K562 (cell line): ENCODE measurements around the gene FOLR2.

ENCODE experiments used
- EZH2 ChIP-seq: IDR thresholded peaks from 2 replicates; pipeline ENCODE4 v1.6.1; 2012; ENCODE audit warnings: low read depth, mild to moderate bottlenecking, inconsistent platforms, low read length, borderline replicate concordance
- NEUROD1 ChIP-seq: fragments of 150-350 bp; IDR thresholded peaks from 2 replicates; pipeline ENCODE4 v1.6.1; 2014; ENCODE audit warnings: borderline replicate concordance, low read length, low read depth; ENCODE audit not compliant: partially characterized antibody
- NR3C1 ChIP-seq: sonication (generic); formaldehyde crosslinking; IDR thresholded peaks from 2 replicates; pipeline ENCODE4 v1.8.1; 2022; ENCODE audit warnings: missing genetic modification reagents
- PHB2 ChIP-seq: fragments of 450-650 bp; IDR thresholded peaks from 2 replicates; pipeline ENCODE4 v1.6.1; 2017; ENCODE audit warnings: low read depth
- SRF ChIP-seq, 2 experiments: fragments of 250-450, 450-650 bp in 1 of 2; sonication (Bioruptor Pico) in 1 of 2; sonication (generic) in 1 of 2; formaldehyde crosslinking; IDR thresholded peaks; 2 replicates each; pipeline versions ENCODE4 v1.5.0 to v1.5.1; 2020 to 2022; ENCODE audit warnings: mild to moderate bottlenecking in 1 of 2, missing genetic modification reagents in 1 of 2
- TEAD4 ChIP-seq, 2 experiments: sonication (generic) in 1 of 2; formaldehyde crosslinking in 1 of 2; IDR thresholded peaks; 2 replicates each; pipeline versions ENCODE4 v1.6.1 to v1.8.0; 2012 to 2022; ENCODE audit warnings: borderline replicate concordance in 1 of 2, inconsistent platforms in 1 of 2, low read length in 1 of 2, mild to moderate bottlenecking in 1 of 2, missing genetic modification reagents in 1 of 2
- TF ChIP-seq, protein P1 (sequence below): fragments of 450-650 bp; IDR thresholded peaks from 2 replicates; pipeline ENCODE4 v1.6.1; 2016; ENCODE audit warnings: mild to moderate bottlenecking, moderate library complexity
- TF ChIP-seq, protein P2 (sequence below): sonication (generic); formaldehyde crosslinking; IDR thresholded peaks from 2 replicates; pipeline ENCODE4 v1.8.1; 2022; ENCODE audit warnings: missing genetic modification reagents
- TF ChIP-seq, protein P3 (sequence below), 3 experiments: IDR thresholded peaks in 2 of 3; conservative IDR thresholded peaks in 1 of 3; 2 replicates each; pipeline ENCODE4 v1.5.1; 2011 to 2012; ENCODE audit warnings: low read length in 3 of 3, mild to moderate bottlenecking in 3 of 3, control low read depth in 2 of 3, improper control_type of control experiment in 1 of 3, inconsistent platforms in 1 of 3, low read depth in 1 of 3, mixed read lengths in 1 of 3, moderate library complexity in 1 of 3; ENCODE audit not compliant: insufficient read depth in 2 of 3

DNA sequence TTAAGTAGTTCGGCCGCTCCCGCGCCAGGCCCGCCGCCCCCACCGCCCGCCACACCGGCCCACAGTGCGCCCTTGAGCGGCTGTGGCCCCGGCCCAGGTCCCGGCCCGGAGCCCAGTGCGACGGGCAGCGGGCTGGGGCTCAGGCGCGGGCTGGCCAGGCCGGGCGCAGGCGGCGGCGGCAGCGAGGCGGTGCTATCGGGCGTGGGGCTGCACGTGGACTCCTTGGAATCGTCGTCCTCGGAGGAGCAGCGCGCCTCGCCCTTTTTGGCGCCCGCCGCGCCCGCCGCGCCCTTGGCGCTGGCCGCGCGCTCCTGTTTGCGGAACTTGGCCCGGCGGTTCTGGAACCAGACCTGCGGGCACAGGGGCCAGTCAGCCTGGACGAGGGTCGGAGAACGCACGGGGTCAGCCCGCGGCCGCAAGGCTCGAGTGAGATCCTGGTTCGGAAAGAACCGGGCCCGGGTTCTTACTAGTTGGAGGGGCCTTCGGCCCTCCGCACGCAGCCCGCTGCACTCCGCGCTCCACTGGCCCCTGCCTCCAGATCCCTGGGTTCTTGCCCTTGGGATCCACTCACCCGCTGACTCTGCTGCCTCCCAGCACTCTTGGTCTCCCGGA, 23.4 kb downstream of the FOLR2 start:
- TF ChIP-seq EZH2 (no peak), NEUROD1 (no peak), SRF (CRISPR knock-in tag; IDR thresholded peaks at IDR 0.05) (no peak), TEAD4 (IDR thresholded peaks at IDR 0.05; ENCODE audit: low read length) (no peak), TEAD4 (CRISPR knock-in tag; IDR thresholded peaks at IDR 0.05; ENCODE audit: borderline replicate concordance) (no peak), PHB2 (no peak), NR3C1 (CRISPR knock-in tag) (no peak)
- TF ChIP-seq, protein P1, sequence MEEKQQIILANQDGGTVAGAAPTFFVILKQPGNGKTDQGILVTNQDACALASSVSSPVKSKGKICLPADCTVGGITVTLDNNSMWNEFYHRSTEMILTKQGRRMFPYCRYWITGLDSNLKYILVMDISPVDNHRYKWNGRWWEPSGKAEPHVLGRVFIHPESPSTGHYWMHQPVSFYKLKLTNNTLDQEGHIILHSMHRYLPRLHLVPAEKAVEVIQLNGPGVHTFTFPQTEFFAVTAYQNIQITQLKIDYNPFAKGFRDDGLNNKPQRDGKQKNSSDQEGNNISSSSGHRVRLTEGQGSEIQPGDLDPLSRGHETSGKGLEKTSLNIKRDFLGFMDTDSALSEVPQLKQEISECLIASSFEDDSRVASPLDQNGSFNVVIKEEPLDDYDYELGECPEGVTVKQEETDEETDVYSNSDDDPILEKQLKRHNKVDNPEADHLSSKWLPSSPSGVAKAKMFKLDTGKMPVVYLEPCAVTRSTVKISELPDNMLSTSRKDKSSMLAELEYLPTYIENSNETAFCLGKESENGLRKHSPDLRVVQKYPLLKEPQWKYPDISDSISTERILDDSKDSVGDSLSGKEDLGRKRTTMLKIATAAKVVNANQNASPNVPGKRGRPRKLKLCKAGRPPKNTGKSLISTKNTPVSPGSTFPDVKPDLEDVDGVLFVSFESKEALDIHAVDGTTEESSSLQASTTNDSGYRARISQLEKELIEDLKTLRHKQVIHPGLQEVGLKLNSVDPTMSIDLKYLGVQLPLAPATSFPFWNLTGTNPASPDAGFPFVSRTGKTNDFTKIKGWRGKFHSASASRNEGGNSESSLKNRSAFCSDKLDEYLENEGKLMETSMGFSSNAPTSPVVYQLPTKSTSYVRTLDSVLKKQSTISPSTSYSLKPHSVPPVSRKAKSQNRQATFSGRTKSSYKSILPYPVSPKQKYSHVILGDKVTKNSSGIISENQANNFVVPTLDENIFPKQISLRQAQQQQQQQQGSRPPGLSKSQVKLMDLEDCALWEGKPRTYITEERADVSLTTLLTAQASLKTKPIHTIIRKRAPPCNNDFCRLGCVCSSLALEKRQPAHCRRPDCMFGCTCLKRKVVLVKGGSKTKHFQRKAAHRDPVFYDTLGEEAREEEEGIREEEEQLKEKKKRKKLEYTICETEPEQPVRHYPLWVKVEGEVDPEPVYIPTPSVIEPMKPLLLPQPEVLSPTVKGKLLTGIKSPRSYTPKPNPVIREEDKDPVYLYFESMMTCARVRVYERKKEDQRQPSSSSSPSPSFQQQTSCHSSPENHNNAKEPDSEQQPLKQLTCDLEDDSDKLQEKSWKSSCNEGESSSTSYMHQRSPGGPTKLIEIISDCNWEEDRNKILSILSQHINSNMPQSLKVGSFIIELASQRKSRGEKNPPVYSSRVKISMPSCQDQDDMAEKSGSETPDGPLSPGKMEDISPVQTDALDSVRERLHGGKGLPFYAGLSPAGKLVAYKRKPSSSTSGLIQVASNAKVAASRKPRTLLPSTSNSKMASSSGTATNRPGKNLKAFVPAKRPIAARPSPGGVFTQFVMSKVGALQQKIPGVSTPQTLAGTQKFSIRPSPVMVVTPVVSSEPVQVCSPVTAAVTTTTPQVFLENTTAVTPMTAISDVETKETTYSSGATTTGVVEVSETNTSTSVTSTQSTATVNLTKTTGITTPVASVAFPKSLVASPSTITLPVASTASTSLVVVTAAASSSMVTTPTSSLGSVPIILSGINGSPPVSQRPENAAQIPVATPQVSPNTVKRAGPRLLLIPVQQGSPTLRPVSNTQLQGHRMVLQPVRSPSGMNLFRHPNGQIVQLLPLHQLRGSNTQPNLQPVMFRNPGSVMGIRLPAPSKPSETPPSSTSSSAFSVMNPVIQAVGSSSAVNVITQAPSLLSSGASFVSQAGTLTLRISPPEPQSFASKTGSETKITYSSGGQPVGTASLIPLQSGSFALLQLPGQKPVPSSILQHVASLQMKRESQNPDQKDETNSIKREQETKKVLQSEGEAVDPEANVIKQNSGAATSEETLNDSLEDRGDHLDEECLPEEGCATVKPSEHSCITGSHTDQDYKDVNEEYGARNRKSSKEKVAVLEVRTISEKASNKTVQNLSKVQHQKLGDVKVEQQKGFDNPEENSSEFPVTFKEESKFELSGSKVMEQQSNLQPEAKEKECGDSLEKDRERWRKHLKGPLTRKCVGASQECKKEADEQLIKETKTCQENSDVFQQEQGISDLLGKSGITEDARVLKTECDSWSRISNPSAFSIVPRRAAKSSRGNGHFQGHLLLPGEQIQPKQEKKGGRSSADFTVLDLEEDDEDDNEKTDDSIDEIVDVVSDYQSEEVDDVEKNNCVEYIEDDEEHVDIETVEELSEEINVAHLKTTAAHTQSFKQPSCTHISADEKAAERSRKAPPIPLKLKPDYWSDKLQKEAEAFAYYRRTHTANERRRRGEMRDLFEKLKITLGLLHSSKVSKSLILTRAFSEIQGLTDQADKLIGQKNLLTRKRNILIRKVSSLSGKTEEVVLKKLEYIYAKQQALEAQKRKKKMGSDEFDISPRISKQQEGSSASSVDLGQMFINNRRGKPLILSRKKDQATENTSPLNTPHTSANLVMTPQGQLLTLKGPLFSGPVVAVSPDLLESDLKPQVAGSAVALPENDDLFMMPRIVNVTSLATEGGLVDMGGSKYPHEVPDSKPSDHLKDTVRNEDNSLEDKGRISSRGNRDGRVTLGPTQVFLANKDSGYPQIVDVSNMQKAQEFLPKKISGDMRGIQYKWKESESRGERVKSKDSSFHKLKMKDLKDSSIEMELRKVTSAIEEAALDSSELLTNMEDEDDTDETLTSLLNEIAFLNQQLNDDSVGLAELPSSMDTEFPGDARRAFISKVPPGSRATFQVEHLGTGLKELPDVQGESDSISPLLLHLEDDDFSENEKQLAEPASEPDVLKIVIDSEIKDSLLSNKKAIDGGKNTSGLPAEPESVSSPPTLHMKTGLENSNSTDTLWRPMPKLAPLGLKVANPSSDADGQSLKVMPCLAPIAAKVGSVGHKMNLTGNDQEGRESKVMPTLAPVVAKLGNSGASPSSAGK, result no peak
- TF ChIP-seq, protein P2, sequence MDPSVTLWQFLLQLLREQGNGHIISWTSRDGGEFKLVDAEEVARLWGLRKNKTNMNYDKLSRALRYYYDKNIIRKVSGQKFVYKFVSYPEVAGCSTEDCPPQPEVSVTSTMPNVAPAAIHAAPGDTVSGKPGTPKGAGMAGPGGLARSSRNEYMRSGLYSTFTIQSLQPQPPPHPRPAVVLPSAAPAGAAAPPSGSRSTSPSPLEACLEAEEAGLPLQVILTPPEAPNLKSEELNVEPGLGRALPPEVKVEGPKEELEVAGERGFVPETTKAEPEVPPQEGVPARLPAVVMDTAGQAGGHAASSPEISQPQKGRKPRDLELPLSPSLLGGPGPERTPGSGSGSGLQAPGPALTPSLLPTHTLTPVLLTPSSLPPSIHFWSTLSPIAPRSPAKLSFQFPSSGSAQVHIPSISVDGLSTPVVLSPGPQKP, result no peak
- TF ChIP-seq, protein P3, sequence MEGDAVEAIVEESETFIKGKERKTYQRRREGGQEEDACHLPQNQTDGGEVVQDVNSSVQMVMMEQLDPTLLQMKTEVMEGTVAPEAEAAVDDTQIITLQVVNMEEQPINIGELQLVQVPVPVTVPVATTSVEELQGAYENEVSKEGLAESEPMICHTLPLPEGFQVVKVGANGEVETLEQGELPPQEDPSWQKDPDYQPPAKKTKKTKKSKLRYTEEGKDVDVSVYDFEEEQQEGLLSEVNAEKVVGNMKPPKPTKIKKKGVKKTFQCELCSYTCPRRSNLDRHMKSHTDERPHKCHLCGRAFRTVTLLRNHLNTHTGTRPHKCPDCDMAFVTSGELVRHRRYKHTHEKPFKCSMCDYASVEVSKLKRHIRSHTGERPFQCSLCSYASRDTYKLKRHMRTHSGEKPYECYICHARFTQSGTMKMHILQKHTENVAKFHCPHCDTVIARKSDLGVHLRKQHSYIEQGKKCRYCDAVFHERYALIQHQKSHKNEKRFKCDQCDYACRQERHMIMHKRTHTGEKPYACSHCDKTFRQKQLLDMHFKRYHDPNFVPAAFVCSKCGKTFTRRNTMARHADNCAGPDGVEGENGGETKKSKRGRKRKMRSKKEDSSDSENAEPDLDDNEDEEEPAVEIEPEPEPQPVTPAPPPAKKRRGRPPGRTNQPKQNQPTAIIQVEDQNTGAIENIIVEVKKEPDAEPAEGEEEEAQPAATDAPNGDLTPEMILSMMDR (IDR thresholded peaks at IDR 0.05 in 2 of 3, conservative IDR thresholded peaks at IDR 0.05 in 1 of 3; ENCODE audit: insufficient read depth in 2 of 3, low read depth in 1 of 3, low read length in 3 of 3), result no peak
